Cardiac septum (tissue), 1 donor: ENCODE results near the gene ADRA1B. TPM values are rescaled to one million over a fixed set of nuclear protein-coding genes. Genes with fewer than 3 reads are reported as not detected.

Source experiments
- DNase-seq: peaks from one replicate; pipeline ENCODE4 v3.0.0-alpha.2; 2020; ENCODE audit warnings: low spot score
- intact Hi-C: fragments of 100-400 bp; cut with DNase I; formaldehyde crosslinking; loops from one replicate; pipeline ENCODE4 v1.14.0; 2022
- total RNA-seq: library from RNA; stranded (reverse); fragmentation: NEBNext Ultra II Directional; extraction: Animal tissue kit (Norgen Biotek cat#: 25700); gene quantifications from one replicate; pipeline ENCODE4 v1.2.1, GENCODE V29; 2021
- donor health status: DM: no; HTN: no; CAD: no.

Gene ADRA1B
- total RNA-seq, 1 donor from 2014 or later, result 4.9 TPM

GRCh38 chr5:159899067-159900049 lies 16.9 kb upstream of the ADRA1B start:
- intact Hi-C loops, result no loop called here
- DNase-seq, result no peak

DNA sequence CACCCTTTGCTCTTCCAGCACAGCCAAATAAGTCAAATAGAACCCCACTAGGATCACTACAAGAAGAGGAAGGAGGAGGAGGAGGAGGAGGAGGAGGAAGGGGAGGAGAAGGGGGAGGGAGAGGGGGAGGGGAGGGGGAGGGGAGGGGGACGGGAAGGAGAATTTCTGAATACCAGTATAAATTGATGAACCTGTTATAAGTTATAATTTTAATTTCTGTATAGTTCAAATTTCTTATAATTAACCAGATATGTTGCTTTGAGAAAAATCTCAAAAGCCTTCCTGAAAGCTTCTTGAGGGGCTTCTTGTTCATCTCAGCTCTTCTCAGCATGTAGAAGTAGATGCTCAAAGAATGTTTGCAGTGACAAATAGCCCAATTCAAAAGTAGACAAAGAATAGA lies 15.0 kb upstream of the ADRA1B start:
- intact Hi-C loops, result no loop called here
- no peak for DNase-seq

DNA sequence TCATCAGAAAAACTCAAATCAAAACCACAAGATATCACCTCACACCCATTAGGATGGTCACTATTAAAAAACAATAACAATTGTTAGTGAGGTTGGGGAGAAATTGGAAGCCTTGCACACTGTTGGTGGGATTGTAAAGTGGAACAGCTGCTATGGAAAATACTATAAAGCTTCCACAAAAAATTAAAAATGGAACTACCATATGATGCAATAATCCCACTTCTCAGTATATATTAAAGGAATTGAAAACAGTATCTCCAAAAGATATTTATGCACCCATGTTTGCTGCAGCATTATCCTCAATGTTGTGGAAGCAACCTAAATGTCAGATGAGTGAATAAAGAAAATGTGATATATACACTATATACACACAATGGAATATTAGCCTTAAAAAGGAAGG lies 14.5 kb upstream of the ADRA1B start:
- no peak for DNase-seq
- intact Hi-C loops, result no loop called here

DNA sequence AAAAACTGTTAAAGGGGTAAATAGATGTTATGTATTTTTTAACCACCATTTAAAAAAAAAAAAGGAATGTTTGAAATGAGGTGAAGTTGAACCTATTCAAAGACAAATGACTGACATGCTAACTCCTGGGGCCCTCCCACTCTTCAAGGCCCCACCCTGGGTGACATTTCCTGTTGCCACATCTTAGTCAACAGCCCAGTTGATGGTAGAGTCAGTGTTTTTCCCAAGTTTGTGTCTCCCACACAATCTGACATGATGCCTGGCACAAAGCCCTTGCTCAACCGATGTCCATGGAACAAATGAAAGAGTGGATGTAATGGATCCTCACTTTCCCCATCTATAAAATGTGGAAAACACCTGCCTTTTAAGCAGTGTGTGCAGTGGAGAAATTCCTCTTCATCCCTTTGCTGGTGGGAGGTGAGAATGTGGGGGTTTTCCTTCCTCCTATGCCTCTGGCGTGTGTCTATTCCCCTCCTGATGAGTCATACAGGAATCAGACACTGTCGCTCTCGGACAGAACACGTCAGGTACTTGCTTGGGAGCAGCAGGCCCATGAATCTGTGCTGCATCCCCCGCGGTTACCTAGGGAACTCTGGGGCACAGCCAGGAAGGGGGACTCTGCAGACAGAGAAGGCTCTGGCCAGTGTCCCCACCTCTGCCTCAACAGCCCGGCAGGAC lies 13.7 kb upstream of the ADRA1B start:
- intact Hi-C loops, result no loop called here
- no peak for DNase-seq

DNA sequence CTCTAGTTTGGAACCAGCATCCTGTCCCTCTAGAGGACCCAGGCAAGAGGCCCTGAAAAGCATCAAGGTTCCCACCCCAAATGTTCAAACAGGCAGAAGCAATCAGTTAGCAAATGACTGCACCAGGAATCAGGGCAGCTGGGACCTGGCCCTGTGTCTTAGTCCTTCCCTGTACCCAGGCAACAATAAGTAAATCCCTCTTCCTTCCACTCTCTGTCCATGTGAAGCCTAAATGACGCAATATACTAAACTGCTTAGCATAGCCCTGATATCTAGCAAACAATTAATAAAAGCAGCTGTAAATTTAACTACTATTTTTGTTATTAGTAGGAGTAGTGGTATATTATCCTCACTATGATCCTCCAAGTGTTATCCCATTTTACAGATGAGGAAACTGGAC lies 13.2 kb upstream of the ADRA1B start:
- intact Hi-C loops, result no loop called here
- DNase-seq, result no peak

DNA sequence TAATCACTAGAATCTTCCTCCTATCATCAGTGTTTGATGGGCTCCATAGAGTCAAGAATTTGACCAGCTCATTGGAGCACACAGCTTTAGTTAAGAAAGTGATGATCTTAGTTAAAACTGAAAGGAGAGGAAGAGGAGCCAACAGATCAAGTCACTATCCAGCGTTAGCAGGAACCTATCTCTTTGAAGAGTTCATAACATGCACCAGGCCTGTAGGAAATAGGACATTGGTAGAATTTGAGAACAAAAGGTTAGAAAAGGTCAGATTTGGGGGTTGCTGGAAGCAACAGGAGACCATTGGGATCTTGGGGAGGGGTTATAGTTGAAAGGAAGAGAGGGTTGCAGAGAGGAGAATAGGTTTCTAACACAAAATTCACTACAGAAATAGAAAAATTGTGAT lies 11.4 kb upstream of the ADRA1B start:
- intact Hi-C loops, result no loop called here
- DNase-seq, result no peak

DNA sequence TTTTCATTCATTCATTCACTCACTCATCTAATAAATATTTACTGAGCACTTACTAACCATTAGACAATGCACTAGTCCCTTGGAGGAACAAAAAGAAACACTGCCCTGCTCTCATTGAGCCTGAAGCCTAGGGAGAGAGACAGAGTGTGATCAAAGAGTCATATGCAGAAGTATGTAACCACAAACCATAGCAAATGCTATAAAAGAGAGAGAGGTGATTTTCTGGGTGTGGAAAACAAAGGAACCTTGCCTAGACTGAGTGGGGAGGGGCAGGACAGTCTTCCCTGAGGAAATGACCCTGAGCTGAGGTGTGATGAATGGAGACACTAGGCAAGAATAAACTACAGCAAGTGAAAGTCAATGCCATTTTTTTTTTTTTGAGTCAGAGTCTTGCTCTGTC lies 10.8 kb upstream of the ADRA1B start:
- intact Hi-C loops, result no loop called here

GRCh38 chr5:159906463-159906862 lies 9.8 kb upstream of the ADRA1B start:
- intact Hi-C loops, result no loop called here
- no peak for DNase-seq

More for the DNA sequence above, 10.8 kb upstream of the ADRA1B start:
- no peak for DNase-seq

- intact Hi-C loops, result no loop called here
- DNase-seq, result no peak
These were observed 9.3 kb upstream of the ADRA1B start for GRCh38 chr5:159906943-159907342.

DNA sequence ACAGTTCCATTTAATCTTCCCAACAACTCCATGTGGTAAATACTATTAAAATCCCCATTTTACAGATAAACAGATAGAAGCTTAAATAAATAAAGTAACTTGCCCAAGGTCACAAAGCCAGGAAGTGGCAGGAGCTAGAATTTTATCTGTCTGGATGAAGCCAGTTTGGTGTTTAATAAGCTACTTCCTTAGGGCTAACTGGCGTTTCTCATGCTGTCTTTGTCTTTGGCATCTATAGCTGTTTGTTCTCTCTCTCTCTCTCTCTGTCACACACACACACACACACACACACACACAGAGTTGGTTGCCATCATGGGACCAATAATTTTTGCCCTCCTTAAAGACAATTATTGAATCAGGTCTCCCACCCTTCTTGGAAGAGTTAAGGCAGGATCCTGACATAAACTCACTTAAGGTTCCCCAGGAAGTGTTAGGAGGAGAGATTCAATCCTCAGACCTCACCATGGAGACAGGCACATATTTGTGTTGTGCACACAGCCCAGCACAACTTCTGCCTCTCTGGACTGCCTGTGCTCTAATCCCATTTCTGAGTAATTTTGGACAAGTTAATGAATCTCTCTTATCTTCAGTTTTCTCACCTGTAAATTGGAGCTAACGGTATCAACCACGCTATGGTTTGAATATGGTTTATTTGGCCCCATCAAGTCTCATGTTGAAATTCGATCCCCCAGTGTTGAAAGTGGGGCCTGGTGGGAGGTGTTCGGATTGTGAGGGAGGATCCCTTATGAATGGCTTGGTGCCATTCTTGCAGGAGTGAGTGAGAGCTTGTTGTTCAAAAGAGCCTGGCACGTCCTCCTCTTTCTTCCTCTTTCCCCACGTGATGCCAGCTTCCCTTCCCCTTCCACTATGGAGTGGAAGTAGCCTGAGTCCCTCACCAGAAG lies 8.3 kb upstream of the ADRA1B start:
- no peak for DNase-seq
- intact Hi-C loops, result no loop called here

DNA sequence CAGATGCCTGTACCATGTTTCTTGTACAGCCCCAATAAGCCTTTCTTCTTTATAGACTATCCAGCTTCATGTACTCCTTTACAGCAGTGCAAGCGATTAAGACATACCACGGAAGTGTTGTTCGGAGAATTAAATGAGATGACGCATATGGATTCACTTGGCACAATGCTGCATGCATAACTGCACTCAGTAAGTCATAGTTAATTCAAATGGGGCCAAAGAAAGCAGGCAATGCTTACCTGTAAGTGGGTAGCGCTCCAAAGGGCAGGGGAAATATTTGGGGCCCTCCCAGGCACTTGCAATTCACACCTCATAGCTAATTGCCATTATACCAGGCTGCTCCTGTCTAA lies 7.7 kb upstream of the ADRA1B start:
- intact Hi-C loops, result no loop called here
- no peak for DNase-seq

- no peak for DNase-seq
- intact Hi-C loops, result no loop called here
These were observed 7.2 kb upstream of the ADRA1B start for GRCh38 chr5:159909126-159909525.

DNA sequence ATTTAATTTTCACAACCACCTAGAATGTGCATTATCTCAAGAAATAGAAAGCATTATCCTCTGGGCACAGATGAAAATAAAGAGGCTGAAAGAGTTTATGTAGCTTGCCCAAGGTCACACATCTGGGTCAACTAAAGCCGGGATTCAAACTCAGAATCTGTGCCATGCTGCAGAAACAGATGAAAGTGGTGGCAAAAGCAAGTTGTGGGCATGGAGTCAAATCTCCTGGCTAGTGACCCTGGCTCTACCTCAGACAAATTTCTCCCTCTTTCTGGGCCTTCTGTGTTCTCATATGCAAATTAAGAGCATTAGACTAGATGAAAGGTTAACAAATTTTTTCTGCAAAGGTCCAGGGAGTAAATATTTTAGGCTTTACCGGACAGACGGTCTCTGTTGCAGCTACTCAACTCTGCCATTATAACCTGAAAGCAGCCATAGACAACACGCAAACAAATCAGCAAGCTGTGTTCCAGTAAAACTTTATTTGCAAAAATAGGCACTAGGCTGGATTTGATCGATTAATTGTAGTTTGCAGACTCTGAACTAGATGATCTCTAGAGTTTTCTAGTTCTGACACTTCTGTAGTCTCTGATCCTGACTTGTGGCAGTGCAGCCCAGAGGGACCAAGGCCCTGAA lies 6.0 kb upstream of the ADRA1B start:
- DNase-seq, result no peak
- intact Hi-C loops, result no loop called here

DNA sequence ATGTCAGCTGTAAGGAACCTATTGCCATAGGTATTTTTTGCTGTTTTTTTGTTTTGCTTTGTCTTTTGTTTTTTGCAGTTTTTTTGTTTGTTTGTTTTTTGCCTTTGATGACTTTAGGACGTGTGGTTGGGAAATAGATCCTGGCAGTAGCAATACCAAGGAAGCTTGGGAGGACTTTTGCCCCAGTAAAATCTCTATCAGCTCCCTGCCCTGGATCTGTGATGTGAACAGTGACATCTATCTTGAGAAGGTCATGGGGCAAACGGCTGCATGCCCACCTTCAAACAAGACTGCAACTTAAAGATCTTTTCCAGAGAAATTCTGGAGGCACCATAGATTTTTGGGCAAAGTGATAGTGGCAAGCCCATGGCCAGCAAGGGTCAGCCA lies 5.4 kb upstream of the ADRA1B start:
- no peak for DNase-seq
- intact Hi-C loops, result no loop called here

DNA sequence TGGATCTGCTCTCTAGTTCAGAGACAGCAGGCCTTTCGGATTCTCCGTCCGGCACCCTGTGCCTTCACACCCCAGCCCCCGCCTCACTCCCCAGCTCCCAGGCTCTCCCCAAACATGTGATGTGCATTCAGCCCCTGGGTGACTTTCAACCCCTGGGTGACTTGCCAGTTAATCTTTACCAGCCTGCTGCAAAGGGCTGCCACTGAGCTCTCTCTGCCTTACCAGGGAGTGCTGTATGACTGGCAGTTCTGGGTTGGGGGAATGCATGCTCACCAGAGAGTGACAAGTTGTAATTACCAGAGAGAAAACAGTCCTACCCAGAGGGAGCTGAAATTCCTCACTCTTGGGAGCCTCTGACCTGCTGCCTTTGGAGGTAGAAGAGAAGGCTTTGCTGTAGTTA lies 4.9 kb upstream of the ADRA1B start:
- intact Hi-C loops, result no loop called here
- DNase-seq, result no peak

- intact Hi-C loops, result no loop called here
- no peak for DNase-seq
These were observed 4.1 kb upstream of the ADRA1B start for GRCh38 chr5:159912033-159912800.

DNA sequence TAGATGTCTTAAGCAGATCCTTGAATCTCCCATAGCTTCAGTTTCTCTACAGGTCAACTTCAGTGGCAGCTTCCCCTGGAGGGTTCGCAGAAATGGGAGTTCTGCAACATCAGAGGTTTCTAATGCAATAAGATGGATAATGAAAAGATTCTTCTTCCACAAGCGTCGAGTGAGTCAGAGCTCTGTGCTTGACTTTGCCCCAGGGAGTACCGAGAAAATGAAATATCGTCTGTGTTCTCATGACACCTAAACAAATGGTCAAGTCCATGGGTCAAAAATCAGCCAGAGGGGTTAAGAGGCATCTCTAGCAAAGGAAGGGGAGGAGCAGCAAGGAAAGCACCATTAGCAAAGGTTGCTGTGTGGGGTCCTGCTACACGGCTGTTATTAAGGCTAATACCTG lies 3.2 kb upstream of the ADRA1B start:
- no peak for DNase-seq
- intact Hi-C loops, result no loop called here

DNA sequence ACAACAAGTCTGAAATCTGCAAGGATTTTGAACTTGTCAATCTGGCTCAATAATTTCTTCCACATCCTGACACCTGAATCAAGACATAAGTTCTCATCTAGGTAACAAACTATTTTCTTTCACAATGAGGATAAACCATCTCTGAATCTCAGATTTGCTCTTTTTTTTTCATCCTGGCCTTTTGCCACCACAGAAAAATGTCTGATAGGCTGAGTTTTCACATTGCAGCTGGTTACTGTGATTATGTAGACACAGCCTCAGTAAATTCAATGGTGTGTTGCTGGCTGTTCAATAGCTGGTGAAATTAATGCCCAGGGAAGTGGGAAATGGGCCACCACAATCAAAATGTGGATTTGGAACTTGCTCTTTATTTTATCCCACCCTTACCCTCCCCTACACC lies 2.8 kb upstream of the ADRA1B start:
- no peak for DNase-seq
- intact Hi-C loops, result no loop called here
